Measurements from ENCODE around the gene SLC25A33. TPM values are rescaled to one million over a fixed set of nuclear protein-coding genes. Genes with fewer than 3 reads are reported as not detected.

The SLC25A33 gene
- total and polyA plus RNA-seq, 2 experiments from 2014 or later, result 13.3 to 18.8 TPM

DNA sequence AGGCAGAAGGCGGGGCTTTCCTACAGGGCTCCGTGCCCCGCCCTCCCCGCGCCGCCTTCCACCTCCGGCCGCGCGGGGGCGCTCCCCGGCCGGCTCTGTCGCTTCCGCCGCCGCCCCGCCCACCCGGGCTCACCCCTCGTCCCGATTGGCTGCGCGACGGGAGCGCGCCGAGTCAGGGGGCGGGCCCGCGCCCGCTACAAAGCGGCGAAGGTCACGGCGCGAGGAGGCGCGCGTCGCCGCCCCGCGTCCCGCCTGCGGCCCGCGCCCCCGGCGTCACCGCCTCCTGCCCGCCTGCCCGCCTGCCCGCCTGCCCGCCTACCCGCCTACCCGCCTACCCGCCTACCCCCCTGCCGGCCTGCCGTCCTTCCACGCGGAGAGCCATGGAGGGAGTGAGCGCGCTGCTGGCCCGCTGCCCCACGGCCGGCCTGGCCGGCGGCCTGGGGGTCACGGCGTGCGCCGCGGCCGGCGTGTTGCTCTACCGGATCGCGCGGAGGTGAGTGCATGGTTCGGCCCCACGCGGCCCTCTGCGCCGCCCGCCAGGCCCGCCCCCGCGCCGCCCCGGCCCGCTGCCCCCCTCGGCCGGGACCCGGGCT is 49.4 kb downstream of the SLC25A33 start, which contains the start of gene TMEM201:
Gene TMEM201 (plus strand): TSS at position 361 of the 593 bp plus-strand sequence. CDS start 20 bp downstream, at position 381.
- ATAC-seq (peak; percentile 62), DNase-seq (ENCODE audit: low spot score) (peak; percentile 93)
- H2AFZ ChIP-seq, result peak within 1 kb of the TSS; percentile 76; the same call in 1 of the 2 replicates
- H4K20me1 ChIP-seq (replicated peaks; ENCODE audit: insufficient read depth), result peaks cover 19% of the 10 kb centered on the region
- peaks cover 45% of the 10 kb centered on the region for H3K79me2 ChIP-seq (replicated peaks; ENCODE audit: insufficient read depth)
- H3K36me3 Mint-ChIP-seq (ENCODE audit: low read depth), result no peaks in the 10 kb centered on the region; the same call in 2 of the 3 replicates
- peak within 1 kb of the TSS; percentile 98 for H3K4me2 ChIP-seq
- no peaks in the 10 kb centered on the region for H3K36me3 ChIP-seq (ENCODE audit: insufficient read depth)
- peaks cover 37% of the 10 kb centered on the region for H3K4me1 Mint-ChIP-seq
- 0 out of 2 replicates have a peak within 1 kb of the TSS, but pooled peaks have one; percentile 70 for H3K27ac Mint-ChIP-seq
- H3K27me3 Mint-ChIP-seq (ENCODE audit: insufficient read depth, low read depth, poor library complexity), result peaks cover 2% of the 10 kb centered on the region
- no peak within 1 kb of the TSS for H3K27ac ChIP-seq (ENCODE audit: low read depth)
- peaks cover 31% of the 10 kb centered on the region; the same call in 1 of the 2 replicates for H3K4me1 ChIP-seq (ENCODE audit: insufficient read depth)
- TF ChIP-seq REST (IDR thresholded peaks at IDR 0.05; ENCODE audit: unreplicated experiment), result no peak
- TF ChIP-seq STAT1 (IDR thresholded peaks at IDR 0.05; ENCODE audit: unreplicated experiment), result no peak
- peak; percentile 45; the same call in 1 of the 2 replicates for TF ChIP-seq CREB1 (CRISPR knock-in tag; IDR thresholded peaks at IDR 0.05; ENCODE audit: low read depth)
- TF ChIP-seq EZH2 (IDR thresholded peaks at IDR 0.05; ENCODE audit: low read depth, unreplicated experiment), result no peak
- TF ChIP-seq ETS1 (IDR thresholded peaks at IDR 0.05), result no peak
- TF ChIP-seq ZNF114 (CRISPR knock-in tag; IDR thresholded peaks at IDR 0.05), result no peak
- TF ChIP-seq CTCF (conservative IDR thresholded peaks at IDR 0.05; ENCODE audit: low read depth in 2 of 2), result peak; percentile 48 to 72
- H3K4me3 ChIP-seq, result peak within 1 kb of the TSS; percentile 83
- H3K4me3 Mint-ChIP-seq, result peak within 1 kb of the TSS; percentile 85
- H3K9me2 ChIP-seq (ENCODE audit: insufficient read depth), result no peaks in the 10 kb centered on the region
- no peaks in the 10 kb centered on the region for H3K27me3 ChIP-seq (ENCODE audit: insufficient read depth)
- 0 out of 2 replicates have a peak, but pooled peaks cover 2% of the 10 kb centered on the region for H3F3A ChIP-seq (replicated peaks; ENCODE audit: low read depth)
- peaks cover 3% of the 10 kb centered on the region; the same call in 2 of the 3 replicates for H3K9me3 Mint-ChIP-seq
